ENCODE results near the gene ETFA. TPM values are rescaled to one million over a fixed set of nuclear protein-coding genes. Genes with fewer than 3 reads are reported as not detected.

The ETFA gene
- total and polyA plus RNA-seq, 2 of the 8 experiments (the other 6 are each of a cell fraction or from before 2014, with no cell fraction given): 60.9 to 90.0 TPM

- Histone ChIP-seq H3K79me1 (ENCODE audit: low read depth, low read length) (no peaks in the 10 kb centered on the region), H3K56ac (replicated peaks; ENCODE audit: insufficient read length, low read depth, low read length) (no peak overlapping the region), H4K5ac (ENCODE audit: insufficient read length, low read depth, low read length) (no peak overlapping the region), H4K20me1 (replicated peaks in 1 of 2; ENCODE audit: control insufficient read depth in 1 of 2, insufficient read depth in 2 of 2, low read length in 2 of 2) (peaks cover 0 to 2% of the 10 kb centered on the region in 2 experiments), H2BK15ac (ENCODE audit: low read length) (no peak overlapping the region), H3K27ac (ENCODE audit: low read depth, low read length) (no peak overlapping the region), H3K9ac (replicated peaks in 1 of 4; ENCODE audit: extremely low read depth in 1 of 4, low read depth in 3 of 4, low read length in 3 of 4) (no peak overlapping the region), H3K4me1 (replicated peaks in 1 of 4; ENCODE audit: control insufficient read depth in 3 of 4, insufficient read depth in 4 of 4, low read length in 3 of 4) (no peaks in the 10 kb centered on the region), H3K4ac (replicated peaks; ENCODE audit: insufficient read length, low read depth, low read length) (no peak overlapping the region), H3K23ac (ENCODE audit: insufficient read length) (no peak overlapping the region), H2AK5ac (ENCODE audit: low read depth, low read length) (no peak overlapping the region), H3K23me2 (ENCODE audit: low read depth, low read length) (no peaks in the 10 kb centered on the region; the same call in 1 of the 2 replicates), H2BK120ac (replicated peaks; ENCODE audit: low read depth, low read length) (no peak overlapping the region), H2AFZ (ENCODE audit: low read length) (no peak overlapping the region), H4K91ac (replicated peaks; ENCODE audit: insufficient read length, low read length) (no peak overlapping the region), H3K4me3 (ENCODE audit: extremely low read depth in 1 of 4, insufficient read depth in 2 of 4, low read depth in 3 of 4, low read length in 4 of 4) (no peak overlapping the region), H2BK20ac (ENCODE audit: low read length) (no peak overlapping the region), H3K27me3 (replicated peaks in 1 of 4; ENCODE audit: control insufficient read depth in 3 of 4, extremely low read depth in 1 of 4, insufficient read depth in 3 of 4, low read length in 3 of 4) (no peaks in the 10 kb centered on the region), H3K36me3 (ENCODE audit: control insufficient read depth in 2 of 4, insufficient read depth in 4 of 4, low read length in 3 of 4) (peaks cover 0 to 23% (median 0%) of the 10 kb centered on the region in 4 experiments; a peak in 4 of 8 replicates), H2BK5ac (ENCODE audit: low read depth, low read length) (no peak overlapping the region), H3K9me3 (ENCODE audit: insufficient read depth in 2 of 2, low read depth in 1 of 2, low read length in 1 of 2) (no peaks in the 10 kb centered on the region), H3K79me2 (ENCODE audit: control insufficient read depth in 1 of 2, insufficient read depth in 2 of 2, low read length in 2 of 2) (no peaks in the 10 kb centered on the region), H3K14ac (ENCODE audit: insufficient read length) (no peak overlapping the region), H3K18ac (ENCODE audit: extremely low read depth, low read length) (no peak overlapping the region), H4K8ac (ENCODE audit: extremely low read depth, insufficient read depth, low read length) (no peak overlapping the region), H2BK12ac (ENCODE audit: low read depth, low read length) (no peak overlapping the region), H3K4me2 (ENCODE audit: insufficient read depth in 1 of 2, low read depth in 2 of 2, low read length in 2 of 2) (no peak overlapping the region)
- WGBS, 2 experiments (ENCODE audit: extremely low coverage in 1 of 2, insufficient coverage in 1 of 2, insufficient read length in 1 of 2, insufficient replicate concordance in 2 of 2, low coverage in 1 of 2, low lambda C conversion rate in 2 of 2, missing lambda C conversion rate in 1 of 2): 93 to 100% methylated on average over 1 of the region's 1 CpG
- DNase-seq (ENCODE audit: low read depth in 1 of 2, low spot score in 2 of 2): no peak
- CTCF ChIA-PET (ENCODE audit: partially characterized antibody): interaction anchor here (0.5 to 1.2 kb wide), 4 partner anchors 15 to 598 kb away, joined by 3 to 5 read pairs (median 3); no protein-coding TSS in a partner anchor
- no peak for FAIRE-seq
- POLR2A ChIA-PET (ENCODE audit: partially characterized antibody): interaction anchor here (1.0 kb wide), 1 partner anchor 10 kb away, joined by 3 read pairs; no protein-coding TSS in a partner anchor
- TF ChIP-seq JUN (IDR thresholded peaks at IDR 0.05; ENCODE audit: low read depth, low read length): no peak
- no peak for TF ChIP-seq RXRA (IDR thresholded peaks at IDR 0.05; ENCODE audit: insufficient read depth, low read depth, low read length)
- no peak for TF ChIP-seq POLR2AphosphoS5 (IDR thresholded peaks at IDR 0.05; ENCODE audit: low read depth, low read length)
- TF ChIP-seq TEAD4 (IDR thresholded peaks at IDR 0.05; ENCODE audit: low read depth, low read length): no peak
- TF ChIP-seq SIN3A (conservative IDR thresholded peaks at IDR 0.05 in 1 of 2, IDR thresholded peaks at IDR 0.05 in 1 of 2; ENCODE audit: low read depth in 1 of 2, low read length in 2 of 2): no peak
- no peak for TF ChIP-seq CREB1 (IDR thresholded peaks at IDR 0.05)
- no peak for TF ChIP-seq EGR1 (IDR thresholded peaks at IDR 0.05; ENCODE audit: borderline replicate concordance, low read depth, low read length)
- TF ChIP-seq RBBP5 (IDR thresholded peaks at IDR 0.05; ENCODE audit: borderline replicate concordance, low read depth, low read length): no peak
- no peak for TF ChIP-seq HDAC2 (IDR thresholded peaks at IDR 0.05; ENCODE audit: borderline replicate concordance in 1 of 2, low read depth in 2 of 2, low read length in 2 of 2)
- no peak for TF ChIP-seq BCL11A (IDR thresholded peaks at IDR 0.05; ENCODE audit: low read depth in 2 of 2, low read length in 2 of 2)
- TF ChIP-seq TAF7 (optimal IDR thresholded peaks at IDR 0.05; ENCODE audit: borderline replicate concordance, low read depth, low read length): no peak
- TF ChIP-seq GTF2F1 (IDR thresholded peaks at IDR 0.05; ENCODE audit: borderline replicate concordance, low read depth, low read length): no peak
- TF ChIP-seq JUND (IDR thresholded peaks at IDR 0.05; ENCODE audit: low read length): no peak
- no peak for TF ChIP-seq CTBP2 (IDR thresholded peaks at IDR 0.05; ENCODE audit: borderline replicate concordance, insufficient read depth, insufficient read length, low read length)
These were observed 32.6 kb downstream of the ETFA start for GRCh38 chr15:76278651-76279050.

Data from H1 (cell line).